Kidney capillary endothelial cell (primary cell): ENCODE results near the gene UBN2.

Experiments
- DNase-seq: peaks from one replicate; pipeline ENCODE4 v3.0.0-alpha.2; 2018; ENCODE audit warnings: low spot score

Gene UBN2

GRCh38 chr7:139351027-139351426 lies 120.0 kb downstream of the UBN2 start:
- DNase-seq: no peak

- DNase-seq: no peak
Measured at GRCh38 chr7:139354729-139355128, 123.7 kb downstream of the UBN2 start.

- DNase-seq: no peak
Measured at GRCh38 chr7:139355320-139355719, 124.3 kb downstream of the UBN2 start.
